Naive thymus-derived CD4-positive, alpha-beta T cell (primary cell): ENCODE data around the gene CEP63. TPM values are rescaled to one million over a fixed set of nuclear protein-coding genes. Genes with fewer than 3 reads are reported as not detected.

Experiments
- ATAC-seq: fragments of 150-1000 bp; cut with Tn5 transposase; 2 replicates; pipeline ENCODE4 v1.10.0; 2021; ENCODE audit warnings: mild to moderate bottlenecking, moderate library complexity
- CTCF ChIA-PET: fragments of 350-600 bp; sonication (Branson Sonifier 250); formaldehyde crosslinking; loops from one replicate; lab custom pipeline; 2021; ENCODE audit warnings: antibody characterized with exemption; lab: Charles Lee
- POLR2A ChIA-PET: fragments of 350-600 bp; sonication (Branson Sonifier 250); formaldehyde crosslinking; loops from one replicate; lab custom pipeline; 2021; ENCODE audit warnings: antibody characterized with exemption, inconsistent platforms; lab: Charles Lee
- DNase-seq, 9 donors: peaks; one replicate each; pipeline versions ENCODE4 v3.0.0 to v3.0.0-alpha.2; 2020 to 2022; ENCODE audit warnings: mixed read lengths in 1 of 9
- H3K27ac ChIP-seq: one replicate; pipeline ENCODE4 v1.7.0; 2013; ENCODE audit warnings: mild to moderate bottlenecking, low read depth, low read length, moderate library complexity
- H3K27me3 ChIP-seq, 2 donors: one replicate each; pipeline ENCODE4 v1.7.0; 2013; ENCODE audit warnings: low read length in 2 of 2, mild to moderate bottlenecking in 2 of 2, moderate library complexity in 2 of 2; ENCODE audit not compliant: control insufficient read depth in 2 of 2, insufficient read depth in 2 of 2
- H3K36me3 ChIP-seq, 3 experiments: 1 replicate in 2 of 3; 2 replicates in 1 of 3; pipeline ENCODE4 v1.7.0; 2013; ENCODE audit warnings: low read length in 3 of 3, mild to moderate bottlenecking in 3 of 3, moderate library complexity in 1 of 3; ENCODE audit not compliant: insufficient read depth in 3 of 3, control insufficient read depth in 2 of 3
- H3K4me1 ChIP-seq, 2 donors: one replicate each; pipeline ENCODE4 v1.7.0; 2013; ENCODE audit warnings: low read length in 2 of 2, mild to moderate bottlenecking in 2 of 2, moderate library complexity in 1 of 2; ENCODE audit not compliant: control insufficient read depth in 2 of 2, insufficient read depth in 2 of 2
- H3K4me3 ChIP-seq: 2 replicates; pipeline ENCODE4 v1.7.0; 2013; ENCODE audit warnings: mild to moderate bottlenecking, low read length
- H3K9me3 ChIP-seq, 3 experiments: 1 replicate in 2 of 3; 2 replicates in 1 of 3; pipeline ENCODE4 v1.7.0; 2013; ENCODE audit warnings: low read length in 3 of 3; ENCODE audit not compliant: control insufficient read depth in 2 of 3
- H3K27ac Mint-ChIP-seq, 9 donors: one replicate each; pipeline ENCODE4 v1.8.0; 2020 to 2022; ENCODE audit warnings: mixed read lengths in 9 of 9, mild to moderate bottlenecking in 8 of 9, moderate library complexity in 5 of 9, inconsistent platforms in 2 of 9
- H3K27me3 Mint-ChIP-seq, 5 donors: one replicate each; pipeline ENCODE4 v1.8.0; 2021 to 2022; ENCODE audit warnings: mixed read lengths in 5 of 5, mild to moderate bottlenecking in 1 of 5
- H3K36me3 Mint-ChIP-seq, 5 donors: one replicate each; pipeline ENCODE4 v1.8.0; 2020 to 2022; ENCODE audit warnings: mixed read lengths in 5 of 5, mild to moderate bottlenecking in 3 of 5, inconsistent platforms in 1 of 5
- H3K4me1 Mint-ChIP-seq, 7 donors: one replicate each; pipeline ENCODE4 v1.8.0; 2020 to 2022; ENCODE audit warnings: mixed read lengths in 7 of 7, mild to moderate bottlenecking in 3 of 7, inconsistent platforms in 1 of 7
- H3K4me3 Mint-ChIP-seq, 10 donors: one replicate each; pipeline ENCODE4 v1.8.0; 2020 to 2022; ENCODE audit warnings: mild to moderate bottlenecking in 10 of 10, mixed read lengths in 10 of 10, moderate library complexity in 6 of 10, inconsistent platforms in 2 of 10
- H3K9me3 Mint-ChIP-seq, 11 donors: one replicate each; pipeline ENCODE4 v1.8.0; 2020 to 2022; ENCODE audit warnings: mixed read lengths in 11 of 11, mild to moderate bottlenecking in 4 of 11, inconsistent platforms in 1 of 11, moderate library complexity in 1 of 11
- intact Hi-C, 2 donors: fragments of 100-400 bp; cut with micrococcal nuclease; formaldehyde crosslinking; loops; one replicate each; pipeline ENCODE4 v1.15.1; 2023
- polyA plus RNA-seq, 2 donors: library from polyadenylated mRNA; unstranded; fragments of 300-500 nt; fragmentation: Illumina TruSeq; gene quantifications; one replicate each; pipeline ENCODE4 v1.2.3, GENCODE V29; 2021
- total RNA-seq, 6 experiments: library from RNA in 5 of 6; stranded (reverse) in 5 of 6; gene quantifications; 1 replicate in 5 of 6; 2 replicates in 1 of 6; pipeline ENCODE4 v1.2.3 and lab custom pipeline; 2021 to 2026

Gene CEP63
- total RNA-seq (10 to 100 TPM; 21.1 to 42.3 (median 26.4) TPM), polyA plus RNA-seq (10 to 100 TPM; 25.2 to 56.3 TPM), total RNA-seq (lab: John Stamatoyannopoulos, UW) (14.8 reads per million, percentile 44 among the genes with 10 or more reads in this experiment)

DNA sequence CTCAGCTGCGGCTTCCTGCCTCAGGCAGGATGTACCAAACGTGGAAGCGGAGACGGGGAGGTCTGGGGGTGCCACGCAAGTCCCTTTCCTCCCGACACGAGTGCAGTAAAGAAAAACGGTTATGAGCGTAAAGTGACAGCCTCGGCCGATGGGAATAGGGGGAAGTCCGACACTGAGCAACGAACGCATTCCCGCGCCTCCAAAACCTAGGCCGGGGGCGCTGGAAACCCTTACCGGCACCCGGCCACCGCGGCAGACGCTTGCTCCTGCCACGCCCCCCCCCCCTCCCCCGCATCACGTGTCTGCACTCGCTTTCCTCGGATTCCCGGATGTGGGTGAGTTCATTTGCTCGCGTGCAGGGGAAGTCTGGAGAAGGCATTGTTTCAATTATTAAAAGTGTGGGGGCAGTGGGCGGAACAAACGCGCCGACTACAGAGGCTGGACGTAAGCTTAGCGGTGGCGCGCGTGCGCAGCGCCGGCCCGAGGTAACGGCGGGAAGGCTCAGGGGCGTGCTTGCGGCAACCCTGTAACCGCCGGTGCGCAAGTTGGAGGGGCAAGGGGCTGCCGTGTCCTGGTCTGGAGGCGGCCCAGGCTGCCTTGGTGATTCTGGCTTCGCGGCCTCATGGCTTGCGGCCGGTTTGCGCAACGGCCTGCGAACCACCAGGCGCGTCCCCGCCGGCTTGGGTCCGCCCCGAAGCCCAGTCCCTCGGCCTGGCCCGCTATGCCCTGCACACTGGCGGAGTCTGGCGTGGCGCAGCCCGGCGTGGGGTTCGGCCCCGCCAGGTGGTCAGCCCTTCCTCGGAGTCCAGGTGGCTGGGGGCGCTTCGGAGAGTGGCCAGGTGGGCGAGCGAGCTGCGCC, at the start of gene CEP63, which contains the start of gene ANAPC13:
TSS of gene CEP63 (plus strand) at position 340 of the 859 bp plus-strand sequence. CDS start 9,264 bp downstream, outside the sequence.
TSS of gene ANAPC13 (minus strand) at position 268 of the 859 bp plus-strand sequence. CDS start 3,081 bp downstream, outside the sequence.
- H3K27me3 ChIP-seq, result no peaks in the 10 kb centered on the region
- peak within 1 kb of the TSS; percentile 87 for H3K27ac ChIP-seq
- Mint-ChIP-seq H3K4me1 (peaks cover 41 to 80% (median 69%) of the 10 kb centered on the region in 7 donors), H3K27me3 (no peaks in the 10 kb centered on the region), H3K9me3 (peaks cover 0 to 4% (median 0%) of the 10 kb centered on the region in 11 donors), H3K36me3 (peaks cover 8 to 28% (median 15%) of the 10 kb centered on the region in 5 donors), H3K4me3 (peak within 1 kb of the TSS; percentile 89 to 100 (median 99)), H3K27ac (peak within 1 kb of the TSS; percentile 94 to 100 (median 99))
- ChIA-PET POLR2A (interaction anchor here (0.6 to 2.0 kb wide), 13 partner anchors 9 to 1711 kb away, joined by 3 to 6 read pairs (median 3); partner anchors contain the start of genes CDV3 and RYK), CTCF (interaction anchor here (1.8 kb wide), 1 partner anchor 10 kb away, joined by 7 read pairs; no protein-coding TSS in a partner anchor)
- ATAC-seq, result peak; percentile 89
- peaks cover 0 to 27% (median 12%) of the 10 kb centered on the region in 3 experiments for H3K36me3 ChIP-seq
- intact Hi-C loops, result loop anchor here (1.0 to 10.0 kb wide), 15 partner anchors 236 to 1826 kb away; partner anchors contain the start of genes RYK (in 2 of the 2), SRPRB (in 2 of the 2), CDV3 (in 1 of the 2) and MSL2 (in 1 of the 2)
- H3K4me1 ChIP-seq, result peaks cover 20 to 23% of the 10 kb centered on the region in 2 donors
- no peaks in the 10 kb centered on the region for H3K9me3 ChIP-seq
- H3K4me3 ChIP-seq, result peak within 1 kb of the TSS; percentile 84
- peak; percentile 84 to 96 (median 96) for DNase-seq

DNA sequence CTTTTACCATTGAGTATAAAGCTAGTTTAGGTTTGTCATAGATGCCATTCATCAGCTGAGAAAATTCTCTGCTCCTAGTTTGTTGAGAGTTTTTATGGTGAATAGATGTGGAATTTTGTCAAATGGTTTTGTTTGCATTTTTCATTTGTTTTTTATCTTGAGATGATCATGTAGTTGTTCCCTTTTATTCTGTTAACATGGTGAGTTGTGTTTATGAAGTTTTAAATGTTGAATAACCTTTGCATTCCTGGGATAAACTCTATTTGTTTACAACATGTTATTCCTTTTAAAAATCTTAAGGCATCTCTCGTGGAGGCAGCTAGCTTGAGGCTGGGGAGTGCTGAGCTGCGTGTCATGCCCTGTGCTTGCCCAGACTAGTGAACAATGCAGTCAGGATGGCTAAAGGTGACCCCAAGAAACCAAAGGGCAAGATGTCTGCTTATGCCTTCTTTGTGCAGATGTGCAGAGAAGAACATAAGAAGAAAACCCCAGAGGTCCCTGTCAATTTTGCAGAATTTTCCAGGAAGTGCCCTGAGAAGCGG, 48.6 kb upstream of the CEP63 start:
- H3K36me3 ChIP-seq, result no peaks in the 10 kb centered on the region
- H3K27me3 ChIP-seq, result no peaks in the 10 kb centered on the region
- Mint-ChIP-seq H3K4me3 (no peak overlapping the region), H3K4me1 (no peaks in the 10 kb centered on the region), H3K9me3 (peaks cover 0 to 2% (median 0%) of the 10 kb centered on the region in 11 donors), H3K27me3 (peaks cover 19 to 38% (median 24%) of the 10 kb centered on the region in 5 donors), H3K27ac (no peak overlapping the region), H3K36me3 (no peaks in the 10 kb centered on the region)
- POLR2A ChIA-PET, result no interaction called here
- H3K27ac ChIP-seq, result no peak overlapping the region
- no peak overlapping the region for H3K4me3 ChIP-seq
- H3K4me1 ChIP-seq, result no peaks in the 10 kb centered on the region
- H3K9me3 ChIP-seq, result no peaks in the 10 kb centered on the region
- intact Hi-C loops, result no loop called here
- ATAC-seq (no peak), DNase-seq (no peak)
- CTCF ChIA-PET, result no interaction called here

DNA sequence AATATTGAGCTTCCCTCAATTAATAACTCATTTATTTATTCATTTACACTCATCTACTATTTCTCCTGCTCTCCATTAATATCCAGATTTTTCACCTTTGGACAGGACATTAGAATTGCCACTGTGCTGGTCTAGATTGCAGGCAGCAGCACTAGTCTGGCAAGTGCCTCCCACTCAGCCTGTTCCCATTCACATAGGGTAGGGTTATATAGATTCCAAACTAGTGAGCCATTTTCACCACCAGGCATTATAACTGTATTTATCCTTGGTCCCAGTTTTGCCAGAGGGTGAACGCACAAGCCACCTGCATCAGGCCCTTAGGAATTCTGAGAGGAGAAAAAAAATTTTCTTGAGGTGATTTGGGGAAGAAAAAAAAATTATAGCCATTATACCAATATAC, 44.5 kb upstream of the CEP63 start:
- H3K4me3 ChIP-seq, result no peak overlapping the region
- H3K4me1 Mint-ChIP-seq, result no peaks in the 10 kb centered on the region
- DNase-seq (no peak), ATAC-seq (no peak)
- intact Hi-C loops, result no loop called here
- peaks cover 0 to 15% (median 0%) of the 10 kb centered on the region in 5 donors for H3K36me3 Mint-ChIP-seq
- H3K4me1 ChIP-seq, result no peaks in the 10 kb centered on the region
- H3K27me3 Mint-ChIP-seq, result peaks cover 21 to 32% (median 29%) of the 10 kb centered on the region in 5 donors
- ChIA-PET POLR2A (no interaction called here), CTCF (no interaction called here)
- no peaks in the 10 kb centered on the region for H3K27me3 ChIP-seq
- H3K27ac ChIP-seq, result no peak overlapping the region
- no peaks in the 10 kb centered on the region for H3K36me3 ChIP-seq
- H3K27ac Mint-ChIP-seq, result no peak overlapping the region
- H3K4me3 Mint-ChIP-seq, result no peak overlapping the region
- H3K9me3 ChIP-seq, result peaks cover 0 to 8% (median 3%) of the 10 kb centered on the region in 3 experiments
- peaks cover 5 to 22% (median 13%) of the 10 kb centered on the region in 11 donors for H3K9me3 Mint-ChIP-seq

DNA sequence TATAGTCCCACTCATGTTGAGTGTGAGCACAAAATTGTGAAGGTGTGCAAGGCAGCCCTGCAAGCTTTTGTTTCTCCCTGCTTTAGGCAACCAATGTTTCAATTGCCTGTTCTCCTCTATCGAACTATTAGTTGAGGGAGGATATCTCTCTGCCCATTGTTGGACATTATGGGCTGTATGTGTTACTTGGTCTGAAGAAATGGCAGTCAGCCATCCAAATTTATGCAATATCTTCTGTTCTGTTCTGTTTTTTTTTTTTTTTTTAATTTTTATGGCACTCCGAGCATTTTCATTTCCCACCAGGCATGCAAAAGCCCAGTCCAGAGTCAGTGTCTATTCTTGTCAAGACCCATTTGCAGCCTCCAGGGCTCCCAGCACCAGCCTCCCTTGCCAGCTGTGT, 44.0 kb upstream of the CEP63 start:
- CTCF ChIA-PET, result no interaction called here
- no peak overlapping the region for H3K27ac Mint-ChIP-seq
- intact Hi-C loops, result no loop called here
- no peak for DNase-seq
- Histone ChIP-seq H3K9me3 (peaks cover 0 to 8% (median 3%) of the 10 kb centered on the region in 3 experiments), H3K4me3 (no peak overlapping the region), H3K4me1 (no peaks in the 10 kb centered on the region), H3K27me3 (no peaks in the 10 kb centered on the region), H3K36me3 (no peaks in the 10 kb centered on the region), H3K27ac (no peak overlapping the region)
- no peak for ATAC-seq
- no peak overlapping the region for H3K4me3 Mint-ChIP-seq
- peaks cover 5 to 26% (median 14%) of the 10 kb centered on the region in 11 donors for H3K9me3 Mint-ChIP-seq
- POLR2A ChIA-PET, result no interaction called here
- H3K36me3 Mint-ChIP-seq, result peaks cover 0 to 15% (median 0%) of the 10 kb centered on the region in 5 donors
- H3K4me1 Mint-ChIP-seq, result no peaks in the 10 kb centered on the region
- H3K27me3 Mint-ChIP-seq, result peaks cover 21 to 32% (median 30%) of the 10 kb centered on the region in 5 donors

DNA sequence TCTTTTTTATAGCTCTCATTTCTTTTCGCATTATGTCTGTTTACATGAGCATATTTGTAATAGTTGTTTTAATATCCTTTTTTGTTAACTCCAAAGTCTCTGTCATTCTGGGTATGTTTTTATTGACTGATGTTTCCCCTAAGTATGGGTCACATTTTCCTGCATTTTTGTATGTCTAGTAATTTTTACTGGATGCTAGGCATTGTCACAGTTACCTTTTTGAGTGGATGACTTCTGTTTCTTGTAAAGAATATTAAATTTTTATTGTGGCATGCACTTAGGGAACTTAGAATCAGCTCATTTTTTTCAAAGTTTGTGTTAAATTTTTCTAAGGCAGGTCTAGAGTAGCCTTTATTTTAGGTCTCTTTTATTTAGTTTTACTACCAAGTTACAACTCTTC, 40.8 kb upstream of the CEP63 start:
- H3K36me3 ChIP-seq, result no peaks in the 10 kb centered on the region
- no peak overlapping the region for H3K27ac Mint-ChIP-seq
- H3K4me1 ChIP-seq, result no peaks in the 10 kb centered on the region
- peaks cover 5 to 26% (median 14%) of the 10 kb centered on the region in 11 donors for H3K9me3 Mint-ChIP-seq
- H3K27ac ChIP-seq, result no peak overlapping the region
- H3K4me3 ChIP-seq, result no peak overlapping the region
- H3K4me1 Mint-ChIP-seq, result no peaks in the 10 kb centered on the region
- POLR2A ChIA-PET, result no interaction called here
- ATAC-seq (no peak), DNase-seq (no peak)
- intact Hi-C loops, result no loop called here
- H3K9me3 ChIP-seq, result peaks cover 0 to 8% (median 3%) of the 10 kb centered on the region in 3 experiments
- H3K27me3 ChIP-seq, result no peaks in the 10 kb centered on the region
- H3K36me3 Mint-ChIP-seq, result peaks cover 0 to 15% (median 5%) of the 10 kb centered on the region in 5 donors
- CTCF ChIA-PET, result interaction anchor here (0.6 kb wide), 1 partner anchor 40 kb away, joined by 3 read pairs; no protein-coding TSS in a partner anchor
- no peak overlapping the region for H3K4me3 Mint-ChIP-seq
- peaks cover 19 to 37% (median 27%) of the 10 kb centered on the region in 5 donors for H3K27me3 Mint-ChIP-seq

DNA sequence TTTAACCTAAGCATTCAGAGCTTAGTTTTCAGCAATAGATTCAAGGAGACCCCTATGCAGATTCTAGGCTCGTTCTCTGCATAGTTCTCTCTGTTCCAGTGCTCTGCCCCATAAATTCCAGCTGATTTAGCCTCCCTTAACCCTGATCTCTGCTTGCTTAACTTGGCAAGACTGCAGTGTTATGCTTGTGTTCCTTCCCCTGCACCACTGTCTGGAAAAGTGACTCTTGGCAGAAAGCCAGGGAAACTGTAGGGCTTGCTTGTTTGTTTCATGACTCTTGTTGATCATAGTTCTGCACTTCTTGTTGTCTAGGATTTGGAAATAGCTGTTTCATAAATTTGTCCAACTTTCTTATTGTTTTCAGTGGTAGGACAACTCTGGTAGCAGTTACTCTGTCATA, 40.2 kb upstream of the CEP63 start:
- Mint-ChIP-seq H3K9me3 (peaks cover 5 to 26% (median 14%) of the 10 kb centered on the region in 11 donors), H3K4me1 (no peaks in the 10 kb centered on the region), H3K4me3 (no peak overlapping the region), H3K36me3 (peaks cover 0 to 15% (median 5%) of the 10 kb centered on the region in 5 donors), H3K27ac (no peak overlapping the region), H3K27me3 (peaks cover 17 to 35% (median 25%) of the 10 kb centered on the region in 5 donors)
- ChIA-PET CTCF (no interaction called here), POLR2A (no interaction called here)
- Histone ChIP-seq H3K4me1 (no peaks in the 10 kb centered on the region), H3K27me3 (no peaks in the 10 kb centered on the region), H3K27ac (no peak overlapping the region), H3K36me3 (no peaks in the 10 kb centered on the region), H3K9me3 (peaks cover 0 to 8% (median 3%) of the 10 kb centered on the region in 3 experiments), H3K4me3 (no peak overlapping the region)
- intact Hi-C loops, result no loop called here
- no peak for DNase-seq
- ATAC-seq, result no peak
